ENCODE results near the gene GOLGA8T. TPM values are rescaled to one million over a fixed set of nuclear protein-coding genes. Genes with fewer than 3 reads are reported as not detected.

Gene GOLGA8T
- total RNA-seq, result not detected in 2 replicates

GRCh38 chr15:30134751-30135150, at the start of gene GOLGA8T:
Gene GOLGA8T, plus strand, starts transcription at chr15:30135051. Its CDS starts 98 bp downstream, at chr15:30135149.

Other genes with a start within 250 kb of the GOLGA8T start
- not detected in 2 replicates for gene GOLGA8J, start 52.1 kb upstream of the GOLGA8T start, total RNA-seq

Data from epithelial cell of alveolus of lung (primary cell).